Transverse colon (tissue), 4 donors: Measurements from ENCODE around the gene SLC39A12. TPM values are rescaled to one million over a fixed set of nuclear protein-coding genes. Genes with fewer than 3 reads are reported as not detected.

Experiments
- DNase-seq: peaks from one replicate; pipeline ENCODE4 v3.0.0-alpha.2; 2019
- H3K27ac ChIP-seq, 4 donors: fragments of 200-600 bp; sonication (generic); 2 replicates each; pipeline ENCODE4 v1.5.1; 2016 to 2018; ENCODE audit warnings: inconsistent platforms in 4 of 4
- H3K27me3 ChIP-seq: fragments of 200-600 bp; sonication (generic); 2 replicates; pipeline ENCODE4 v1.5.1; 2017; ENCODE audit warnings: inconsistent platforms
- H3K36me3 ChIP-seq, 4 donors: fragments of 200-600 bp; sonication (generic); 2 replicates each; pipeline ENCODE4 v1.5.1; 2017 to 2019; ENCODE audit warnings: inconsistent platforms in 4 of 4
- H3K4me1 ChIP-seq, 4 donors: fragments of 200-600 bp; sonication (generic); 2 replicates each; pipeline ENCODE4 v1.5.1; 2017 to 2020; ENCODE audit warnings: inconsistent platforms in 4 of 4
- H3K4me3 ChIP-seq, 4 donors: fragments of 200-600 bp; sonication (generic); 1 replicate in 1 of 4; 2 replicates in 3 of 4; pipeline versions ENCODE4 v1.5.1 to v1.6.1; 2017 to 2019; ENCODE audit warnings: inconsistent platforms in 4 of 4
- H3K9me3 ChIP-seq, 2 donors: fragments of 200-600 bp; sonication (generic); 2 replicates each; pipeline ENCODE4 v1.5.1; 2017 to 2019; ENCODE audit warnings: inconsistent platforms in 2 of 2
- EP300 ChIP-seq: sonication (generic); formaldehyde crosslinking; IDR thresholded peaks from one replicate; pipeline ENCODE4 v1.6.1; 2017; ENCODE audit warnings: antibody characterized with exemption, low read depth
- POLR2A ChIP-seq: fragments of 450-650 bp; IDR thresholded peaks from one replicate; pipeline ENCODE4 v1.6.1; 2016; ENCODE audit warnings: antibody characterized with exemption, mild to moderate bottlenecking, moderate library complexity
- POLR2AphosphoS5 ChIP-seq, 3 donors: sonication (generic); formaldehyde crosslinking; IDR thresholded peaks; one replicate each; pipeline ENCODE4 v1.6.1; 2016; ENCODE audit warnings: antibody characterized with exemption in 3 of 3
- WGBS, 2 donors: methylation state at CpG; one replicate each; pipeline ENCODE4 v1.1.5; 2018; ENCODE audit warnings: low coverage in 1 of 2; 5-methylcytosine and 5-hydroxymethylcytosine counted together
- in situ Hi-C, 4 donors: fragments of 200-750 bp; cut with MboI; loops; one replicate each; pipeline versions ENCODE4 v1.15.0 to v1.15.1; 2017; ENCODE audit warnings: low sequenced_read_pairs in 3 of 4, low pct_ligation_motif_present in 1 of 4, low pct_unique_long_range_greater_than_20kb in 1 of 4
- intact Hi-C: fragments of 100-400 bp; cut with DNase I; formaldehyde crosslinking; loops from one replicate; pipeline ENCODE4 v1.15.1; 2023; ENCODE audit warnings: low total_unique reads
- total RNA-seq, 4 donors: library from RNA; depleted of rRNA; stranded (reverse); fragments of >200 nt; gene quantifications; one replicate each; pipeline ENCODE4 v1.1.0, GENCODE V29; 2016
- TF ChIP-seq, protein P1 (sequence below), 5 experiments: fragments of 200-600 bp in 3 of 5; fragments of 450-650 bp in 2 of 5; sonication (generic) in 3 of 5; IDR thresholded peaks; 1 replicate in 2 of 5; 2 replicates in 3 of 5; pipeline ENCODE4 v1.5.1; 2016 to 2017; ENCODE audit warnings: antibody characterized with exemption in 5 of 5, inconsistent platforms in 3 of 5, mild to moderate bottlenecking in 2 of 5, moderate library complexity in 1 of 5

The SLC39A12 gene
- total RNA-seq, 4 donors from 2014 or later = 0.14 TPM; not detected in 3

DNA sequence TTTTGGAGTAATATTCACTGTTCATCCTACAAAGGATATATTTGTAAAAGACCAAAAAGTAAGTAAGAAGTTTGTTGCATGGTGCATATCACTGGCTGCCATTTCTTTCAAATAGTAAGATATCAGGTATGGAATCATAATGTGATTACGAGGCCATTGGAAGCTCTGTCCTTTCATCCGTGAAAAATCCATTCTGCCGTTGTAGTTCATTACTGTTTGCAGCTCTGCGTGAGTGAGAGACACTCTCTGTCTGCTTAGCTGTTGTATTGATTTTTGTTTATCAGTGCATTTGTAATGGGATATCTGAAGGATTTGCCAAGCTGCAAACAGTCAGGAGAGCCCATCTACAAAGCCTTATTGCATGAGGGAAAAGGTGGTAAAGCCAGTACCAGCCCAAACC lies 44.1 kb upstream of the SLC39A12 start:
- Histone ChIP-seq H3K27me3 (no peaks in the 10 kb centered on the region), H3K27ac (no peak overlapping the region), H3K4me3 (no peak overlapping the region), H3K4me1 (no peaks in the 10 kb centered on the region), H3K9me3 (no peaks in the 10 kb centered on the region), H3K36me3 (no peaks in the 10 kb centered on the region)
- intact Hi-C loops (loop anchor here (10.0 kb wide), 1 partner anchor 307 kb away; no protein-coding TSS in a partner anchor), in situ Hi-C loops (loop anchor here in 1 of 4 donors (10.0 kb wide), 1 partner anchor 307 kb away; no protein-coding TSS in a partner anchor)
- TF ChIP-seq POLR2A (no peak), POLR2AphosphoS5 (IDR thresholded peaks at IDR 0.05) (no peak), EP300 (no peak)
- TF ChIP-seq, protein P1, sequence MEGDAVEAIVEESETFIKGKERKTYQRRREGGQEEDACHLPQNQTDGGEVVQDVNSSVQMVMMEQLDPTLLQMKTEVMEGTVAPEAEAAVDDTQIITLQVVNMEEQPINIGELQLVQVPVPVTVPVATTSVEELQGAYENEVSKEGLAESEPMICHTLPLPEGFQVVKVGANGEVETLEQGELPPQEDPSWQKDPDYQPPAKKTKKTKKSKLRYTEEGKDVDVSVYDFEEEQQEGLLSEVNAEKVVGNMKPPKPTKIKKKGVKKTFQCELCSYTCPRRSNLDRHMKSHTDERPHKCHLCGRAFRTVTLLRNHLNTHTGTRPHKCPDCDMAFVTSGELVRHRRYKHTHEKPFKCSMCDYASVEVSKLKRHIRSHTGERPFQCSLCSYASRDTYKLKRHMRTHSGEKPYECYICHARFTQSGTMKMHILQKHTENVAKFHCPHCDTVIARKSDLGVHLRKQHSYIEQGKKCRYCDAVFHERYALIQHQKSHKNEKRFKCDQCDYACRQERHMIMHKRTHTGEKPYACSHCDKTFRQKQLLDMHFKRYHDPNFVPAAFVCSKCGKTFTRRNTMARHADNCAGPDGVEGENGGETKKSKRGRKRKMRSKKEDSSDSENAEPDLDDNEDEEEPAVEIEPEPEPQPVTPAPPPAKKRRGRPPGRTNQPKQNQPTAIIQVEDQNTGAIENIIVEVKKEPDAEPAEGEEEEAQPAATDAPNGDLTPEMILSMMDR (IDR thresholded peaks at IDR 0.05) = no peak
- no peak for DNase-seq
- 91 to 100% methylated on average over 4 of the region's 4 CpGs for WGBS, 2 donors

DNA sequence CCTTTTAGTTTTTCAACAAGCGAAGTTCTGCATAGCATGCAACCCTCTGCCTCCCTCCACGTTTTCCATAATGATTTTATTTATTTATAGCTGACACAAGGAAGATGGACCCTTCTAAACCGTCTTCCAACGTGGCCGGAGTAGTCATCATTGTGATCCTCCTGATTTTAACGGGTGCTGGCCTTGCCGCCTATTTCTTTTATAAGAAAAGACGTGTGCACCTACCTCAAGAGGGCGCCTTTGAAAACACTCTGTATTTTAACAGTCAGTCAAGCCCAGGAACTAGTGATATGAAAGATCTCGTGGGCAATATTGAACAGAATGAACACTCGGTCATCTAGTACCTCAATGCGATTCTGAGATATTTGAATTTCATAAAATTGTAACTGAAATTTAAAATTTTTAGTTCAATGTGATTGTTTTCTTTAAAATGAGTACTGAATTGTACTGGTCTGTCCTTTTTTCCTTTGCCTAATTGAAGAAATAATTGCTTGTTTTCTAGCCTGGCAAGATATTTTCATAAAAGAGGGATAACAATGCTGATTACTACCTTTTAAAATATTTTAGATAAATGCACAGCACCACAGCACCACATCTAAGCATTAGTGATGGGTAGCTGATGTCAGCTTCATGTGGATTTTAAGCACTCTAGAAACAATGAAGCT lies 41.5 kb upstream of the SLC39A12 start:
- TF ChIP-seq EP300 = no peak
- TF ChIP-seq, protein P1 (IDR thresholded peaks at IDR 0.05) = peak; percentile 52 to 70 (median 59)
- in situ Hi-C loops = loop anchor here in 1 of 4 donors (10.0 kb wide), 1 partner anchor 305 kb away; no protein-coding TSS in a partner anchor
- intact Hi-C loops = no loop called here
- H3K27me3 ChIP-seq = no peaks in the 10 kb centered on the region
- no peak overlapping the region for H3K4me3 ChIP-seq
- H3K4me1 ChIP-seq = no peaks in the 10 kb centered on the region
- H3K27ac ChIP-seq = no peak overlapping the region
- no peaks in the 10 kb centered on the region for H3K9me3 ChIP-seq
- DNase-seq = peak; percentile 44
- no peaks in the 10 kb centered on the region for H3K36me3 ChIP-seq
- WGBS, 2 donors = 11 to 17% methylated on average over 10 to 12 of the region's 12 CpGs

GRCh38 chr10:17912754-17913153 lies 39.0 kb upstream of the SLC39A12 start:
- no peak overlapping the region for H3K27ac ChIP-seq
- in situ Hi-C loops (loop anchor here in 1 of 4 donors (10.0 kb wide), 1 partner anchor 302 kb away; no protein-coding TSS in a partner anchor), intact Hi-C loops (no loop called here)
- TF ChIP-seq, protein P1 (IDR thresholded peaks at IDR 0.05) = no peak
- TF ChIP-seq POLR2AphosphoS5 (IDR thresholded peaks at IDR 0.05) (no peak), POLR2A (no peak), EP300 (no peak)
- H3K4me1 ChIP-seq = no peaks in the 10 kb centered on the region
- H3K4me3 ChIP-seq = no peak overlapping the region
- H3K36me3 ChIP-seq = no peaks in the 10 kb centered on the region
- H3K9me3 ChIP-seq = no peaks in the 10 kb centered on the region
- no peak for DNase-seq
- no peaks in the 10 kb centered on the region for H3K27me3 ChIP-seq
- WGBS, 2 donors = 56 to 76% methylated on average over 4 of the region's 4 CpGs

- Histone ChIP-seq H3K27ac (no peak overlapping the region), H3K27me3 (no peaks in the 10 kb centered on the region), H3K4me3 (no peak overlapping the region), H3K4me1 (no peaks in the 10 kb centered on the region), H3K36me3 (no peaks in the 10 kb centered on the region), H3K9me3 (no peaks in the 10 kb centered on the region)
- no peak for TF ChIP-seq POLR2A
- no peak for TF ChIP-seq EP300
- no peak for TF ChIP-seq POLR2AphosphoS5 (IDR thresholded peaks at IDR 0.05)
- TF ChIP-seq, protein P1 (IDR thresholded peaks at IDR 0.05) = no peak
- DNase-seq = no peak
- intact Hi-C loops (no loop called here), in situ Hi-C loops (loop anchor here in 1 of 4 donors (10.0 kb wide), 1 partner anchor 301 kb away; no protein-coding TSS in a partner anchor)
- WGBS, 2 donors = 65 to 85% methylated on average over 2 to 5 of the region's 5 CpGs
Measured at GRCh38 chr10:17913604-17914003, 38.1 kb upstream of the SLC39A12 start.
